Activated T-helper 17 cell treated with anti-CD3 and anti-CD28 coated beads, Interleukin-2, amount 50 U/mL, for 72 hours (primary cell): Measurements from ENCODE around the gene INPP4B. TPM values are rescaled to one million over a fixed set of nuclear protein-coding genes. Genes with fewer than 3 reads are reported as not detected.

Experiments used
- ATAC-seq: fragments of 150-1000 bp; cut with Tn5 transposase; replicated peaks from 2 replicates; pipeline ENCODE4 v1.10.0; 2021; ENCODE audit warnings: mild to moderate bottlenecking, moderate library complexity
- H3K27ac Mint-ChIP-seq: one replicate; pipeline ENCODE4 v1.8.0; 2022; ENCODE audit warnings: mixed read lengths
- H3K27me3 Mint-ChIP-seq: one replicate; pipeline ENCODE4 v1.8.0; 2022; ENCODE audit warnings: mixed read lengths
- H3K36me3 Mint-ChIP-seq: one replicate; pipeline ENCODE4 v1.8.0; 2022; ENCODE audit warnings: low read depth, mild to moderate bottlenecking, mixed read lengths
- H3K4me1 Mint-ChIP-seq: one replicate; pipeline ENCODE4 v1.8.0; 2022; ENCODE audit warnings: mixed read lengths
- H3K4me3 Mint-ChIP-seq: one replicate; pipeline ENCODE4 v1.8.0; 2022; ENCODE audit warnings: mild to moderate bottlenecking, mixed read lengths
- H3K9me3 Mint-ChIP-seq: one replicate; pipeline ENCODE4 v1.8.0; 2022; ENCODE audit warnings: mixed read lengths
- total RNA-seq, 2 donors: library from RNA; stranded (reverse); gene quantifications; one replicate each; pipeline ENCODE4 v1.2.3, GENCODE V29; 2022

INPP4B gene
- total RNA-seq, 2 donors from 2014 or later: 53.9 to 65.0 TPM

GRCh38 chr4:142356801-142357200, 489.3 kb downstream of the INPP4B start:
- Mint-ChIP-seq H3K4me3 (peak overlapping the region; percentile 81), H3K9me3 (peaks cover 2% of the 10 kb centered on the region), H3K27ac (peak overlapping the region; percentile 88), H3K36me3 (peaks cover 21% of the 10 kb centered on the region), H3K4me1 (peaks cover 68% of the 10 kb centered on the region), H3K27me3 (no peaks in the 10 kb centered on the region)
- ATAC-seq: peak; percentile 35

DNA sequence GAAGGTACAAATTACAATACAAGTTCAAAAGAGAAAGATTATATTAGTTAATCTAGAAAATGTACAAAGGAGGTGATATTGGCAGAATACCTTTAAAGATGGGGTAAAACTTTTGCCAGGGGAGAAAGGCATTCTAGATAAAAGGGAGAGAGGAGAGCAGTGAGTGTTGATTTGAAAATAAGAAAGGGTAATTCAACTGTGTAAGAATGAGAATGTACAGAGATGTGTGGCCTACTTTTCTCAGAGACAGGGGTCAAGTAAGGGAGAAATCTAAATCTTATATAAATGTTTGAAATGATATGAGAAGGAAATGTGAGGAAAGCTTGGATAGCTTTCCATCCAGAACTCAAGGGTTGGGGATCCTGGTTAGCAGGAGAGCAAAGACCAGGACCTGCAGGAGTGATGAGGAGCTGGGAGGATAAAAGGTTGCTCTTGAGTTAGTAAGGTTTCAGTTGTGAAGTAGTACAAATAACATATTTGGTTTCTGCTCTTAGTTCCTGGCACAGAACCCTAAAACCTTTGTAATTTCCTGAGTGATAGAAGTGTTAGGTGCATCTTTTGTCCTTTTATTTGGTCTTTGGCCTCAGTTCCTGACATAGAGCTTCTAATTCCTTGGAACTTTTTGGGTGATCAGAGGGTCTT, 489.9 kb downstream of the INPP4B start:
- H3K27me3 Mint-ChIP-seq: no peaks in the 10 kb centered on the region
- peak; percentile 44 for ATAC-seq
- H3K4me3 Mint-ChIP-seq: peak overlapping the region; percentile 81
- H3K4me1 Mint-ChIP-seq: peaks cover 68% of the 10 kb centered on the region
- H3K9me3 Mint-ChIP-seq: no peaks in the 10 kb centered on the region
- H3K36me3 Mint-ChIP-seq: peaks cover 24% of the 10 kb centered on the region
- H3K27ac Mint-ChIP-seq: peak overlapping the region; percentile 88

DNA sequence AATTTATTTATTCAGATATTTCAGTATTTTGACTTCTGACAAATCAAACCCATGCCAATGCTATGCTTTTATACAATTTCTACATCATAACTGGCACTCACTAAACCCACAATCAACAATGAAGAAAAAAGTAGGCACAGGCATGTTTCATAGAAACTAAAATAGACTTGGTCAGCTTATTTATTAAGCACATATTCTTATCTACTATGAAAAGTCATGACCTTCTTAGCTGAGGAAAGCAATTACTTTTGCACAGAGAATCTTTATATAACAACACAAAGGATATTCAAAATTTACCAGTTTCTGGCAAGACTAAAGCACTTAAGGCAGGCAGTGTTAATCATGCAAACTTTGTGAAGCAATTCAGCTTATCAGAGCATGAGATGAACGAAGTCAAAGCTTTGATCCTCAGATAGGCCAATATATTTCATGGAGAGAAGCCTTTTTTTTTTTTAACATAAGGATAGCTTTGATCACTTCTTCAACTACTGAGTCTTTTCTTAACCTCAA, 490.6 kb downstream of the INPP4B start:
- no peaks in the 10 kb centered on the region for H3K27me3 Mint-ChIP-seq
- H3K27ac Mint-ChIP-seq: peak overlapping the region; percentile 88
- H3K4me3 Mint-ChIP-seq: peak overlapping the region; percentile 81
- peaks cover 24% of the 10 kb centered on the region for H3K36me3 Mint-ChIP-seq
- ATAC-seq: no peak
- peaks cover 70% of the 10 kb centered on the region for H3K4me1 Mint-ChIP-seq
- no peaks in the 10 kb centered on the region for H3K9me3 Mint-ChIP-seq

- ATAC-seq: peak; percentile 66
- no peaks in the 10 kb centered on the region for H3K27me3 Mint-ChIP-seq
- peaks cover 74% of the 10 kb centered on the region for H3K4me1 Mint-ChIP-seq
- peaks cover 25% of the 10 kb centered on the region for H3K36me3 Mint-ChIP-seq
- no peaks in the 10 kb centered on the region for H3K9me3 Mint-ChIP-seq
- H3K27ac Mint-ChIP-seq: peak overlapping the region; percentile 88
- peak overlapping the region; percentile 81 for H3K4me3 Mint-ChIP-seq
These were observed 491.2 kb downstream of the INPP4B start for GRCh38 chr4:142354794-142355420.

DNA sequence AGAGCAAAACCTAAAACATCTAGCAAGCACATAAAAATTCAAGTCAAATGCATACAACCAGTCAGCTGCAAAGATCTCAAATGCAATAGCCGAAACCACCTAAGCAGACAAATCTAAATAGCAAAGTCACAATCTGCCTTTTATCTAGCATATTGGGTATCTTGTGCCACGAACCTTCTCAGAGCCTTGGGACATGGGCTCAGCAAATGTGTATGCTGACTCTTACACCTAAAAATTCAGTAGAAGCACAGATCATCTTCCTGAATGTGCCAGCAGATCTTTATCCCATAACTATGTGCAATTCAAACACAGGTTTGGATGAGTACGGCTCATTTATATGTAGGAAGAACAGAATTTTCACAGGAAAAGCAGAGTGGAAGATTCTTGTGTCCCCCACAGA, 492.1 kb downstream of the INPP4B start:
- peak overlapping the region; percentile 88 for H3K27ac Mint-ChIP-seq
- H3K4me1 Mint-ChIP-seq: peaks cover 79% of the 10 kb centered on the region
- H3K4me3 Mint-ChIP-seq: peak overlapping the region; percentile 81
- no peaks in the 10 kb centered on the region for H3K27me3 Mint-ChIP-seq
- ATAC-seq: no peak
- no peaks in the 10 kb centered on the region for H3K9me3 Mint-ChIP-seq
- peaks cover 28% of the 10 kb centered on the region for H3K36me3 Mint-ChIP-seq

GRCh38 chr4:142353149-142353738, 492.9 kb downstream of the INPP4B start:
- peak overlapping the region; percentile 81 for H3K4me3 Mint-ChIP-seq

DNA sequence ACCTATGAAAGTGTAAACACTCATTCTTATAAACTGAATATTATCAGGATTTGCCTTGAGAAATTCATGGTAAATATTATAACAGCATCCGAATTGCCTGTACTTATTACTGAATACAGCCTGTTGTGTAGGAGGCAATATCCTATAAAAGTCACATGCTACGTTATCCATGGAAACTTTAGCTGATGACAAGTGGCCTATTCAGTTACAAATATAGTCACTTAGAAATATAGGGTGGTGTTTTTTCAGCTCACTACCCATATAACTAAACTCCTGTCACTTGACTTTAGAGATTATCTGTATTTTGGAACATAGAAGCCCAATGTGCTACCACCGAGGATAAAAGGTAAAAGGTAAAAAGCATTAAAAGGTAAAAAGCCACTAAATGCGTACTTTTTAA, 493.4 kb downstream of the INPP4B start:
- H3K4me3 Mint-ChIP-seq: peak overlapping the region; percentile 81
- peaks cover 83% of the 10 kb centered on the region for H3K4me1 Mint-ChIP-seq
- ATAC-seq: no peak

More at GRCh38 chr4:142353149-142353738, 492.9 kb downstream of the INPP4B start:
- no peaks in the 10 kb centered on the region for H3K9me3 Mint-ChIP-seq
- peak; percentile 34 for ATAC-seq
- peaks cover 82% of the 10 kb centered on the region for H3K4me1 Mint-ChIP-seq
- H3K36me3 Mint-ChIP-seq: peaks cover 31% of the 10 kb centered on the region
- H3K27me3 Mint-ChIP-seq: no peaks in the 10 kb centered on the region
- peak overlapping the region; percentile 88 for H3K27ac Mint-ChIP-seq

GRCh38 chr4:142351958-142352357, 494.1 kb downstream of the INPP4B start:
- H3K27ac Mint-ChIP-seq: peak overlapping the region; percentile 88

More for the DNA sequence above, 493.4 kb downstream of the INPP4B start:
- Mint-ChIP-seq H3K36me3 (peaks cover 32% of the 10 kb centered on the region), H3K9me3 (no peaks in the 10 kb centered on the region), H3K27me3 (no peaks in the 10 kb centered on the region), H3K27ac (peak overlapping the region; percentile 88)

DNA sequence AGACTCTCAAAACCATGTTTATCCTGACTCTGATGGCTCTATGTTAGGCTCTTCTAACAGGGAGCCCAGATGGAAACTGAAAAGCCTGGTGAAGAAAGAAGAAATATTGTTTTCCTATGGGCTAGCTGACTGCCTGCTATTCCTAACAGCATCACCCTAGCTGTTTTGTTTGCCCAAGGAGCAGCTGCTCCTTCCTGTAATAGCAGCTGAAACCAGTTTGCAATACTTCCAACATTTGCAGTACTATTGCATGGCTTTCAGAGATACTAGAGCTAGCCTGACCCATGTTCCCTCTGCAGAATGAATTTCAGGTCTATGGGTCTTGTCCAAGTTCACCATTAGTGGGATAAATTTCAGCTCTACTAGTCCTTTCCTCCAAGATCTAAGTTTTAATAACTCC, 495.2 kb downstream of the INPP4B start:
- Mint-ChIP-seq H3K4me3 (peak overlapping the region; percentile 81), H3K27ac (peak overlapping the region; percentile 88)

More at GRCh38 chr4:142351958-142352357, 494.1 kb downstream of the INPP4B start:
- Mint-ChIP-seq H3K27me3 (no peaks in the 10 kb centered on the region), H3K4me1 (peaks cover 85% of the 10 kb centered on the region), H3K36me3 (peaks cover 36% of the 10 kb centered on the region), H3K9me3 (no peaks in the 10 kb centered on the region), H3K4me3 (peak overlapping the region; percentile 81)
- no peak for ATAC-seq

GRCh38 chr4:142348613-142349021, 497.5 kb downstream of the INPP4B start:
- H3K4me3 Mint-ChIP-seq: peak overlapping the region; percentile 81
- peaks cover 54% of the 10 kb centered on the region for H3K36me3 Mint-ChIP-seq
- peaks cover 69% of the 10 kb centered on the region for H3K4me1 Mint-ChIP-seq
- ATAC-seq: no peak
- H3K9me3 Mint-ChIP-seq: no peaks in the 10 kb centered on the region
- H3K27ac Mint-ChIP-seq: peak overlapping the region; percentile 88
- H3K27me3 Mint-ChIP-seq: no peaks in the 10 kb centered on the region

More for the DNA sequence above, 495.2 kb downstream of the INPP4B start:
- peaks cover 82% of the 10 kb centered on the region for H3K4me1 Mint-ChIP-seq
- no peaks in the 10 kb centered on the region for H3K9me3 Mint-ChIP-seq
- peaks cover 47% of the 10 kb centered on the region for H3K36me3 Mint-ChIP-seq
- no peak for ATAC-seq
- H3K27me3 Mint-ChIP-seq: no peaks in the 10 kb centered on the region

GRCh38 chr4:142347241-142347640, 498.9 kb downstream of the INPP4B start:
- Mint-ChIP-seq H3K4me3 (peak overlapping the region; percentile 81), H3K27me3 (no peaks in the 10 kb centered on the region), H3K9me3 (no peaks in the 10 kb centered on the region), H3K36me3 (peaks cover 62% of the 10 kb centered on the region), H3K4me1 (peaks cover 63% of the 10 kb centered on the region), H3K27ac (peak overlapping the region; percentile 77)
- ATAC-seq: no peak

GRCh38 chr4:142345924-142346323, 500.2 kb downstream of the INPP4B start:
- ATAC-seq: peak; percentile 26
- Mint-ChIP-seq H3K27ac (peak overlapping the region; percentile 77), H3K4me1 (peaks cover 58% of the 10 kb centered on the region)

DNA sequence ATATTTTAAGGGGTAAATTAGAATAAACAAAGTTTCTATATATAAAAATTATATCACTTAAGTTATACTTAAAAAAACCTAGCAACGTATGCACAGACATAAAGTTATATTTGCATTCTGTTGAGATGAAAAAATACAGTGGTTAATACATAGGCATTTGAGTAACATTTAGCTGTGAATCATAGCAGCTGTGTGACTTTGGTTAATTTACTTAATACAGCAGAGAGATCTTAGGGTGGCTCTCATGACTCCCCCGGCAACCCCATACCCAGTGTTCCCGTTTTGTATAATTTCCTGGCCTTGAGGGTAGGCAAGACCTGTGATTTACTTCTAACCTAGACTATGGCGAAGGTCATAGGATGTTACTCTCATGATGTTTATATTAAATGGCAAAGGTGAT, 504.8 kb downstream of the INPP4B start:
- peak; percentile 59 for ATAC-seq
- Mint-ChIP-seq H3K36me3 (peaks cover 38% of the 10 kb centered on the region), H3K4me1 (peaks cover 34% of the 10 kb centered on the region), H3K9me3 (no peaks in the 10 kb centered on the region), H3K4me3 (no peak overlapping the region), H3K27me3 (no peaks in the 10 kb centered on the region), H3K27ac (no peak overlapping the region)

More at GRCh38 chr4:142345924-142346323, 500.2 kb downstream of the INPP4B start:
- H3K36me3 Mint-ChIP-seq: peaks cover 53% of the 10 kb centered on the region
- H3K27me3 Mint-ChIP-seq: no peaks in the 10 kb centered on the region
- no peaks in the 10 kb centered on the region for H3K9me3 Mint-ChIP-seq
- H3K4me3 Mint-ChIP-seq: peak overlapping the region; percentile 81

- no peaks in the 10 kb centered on the region for H3K9me3 Mint-ChIP-seq
- H3K4me1 Mint-ChIP-seq: peaks cover 27% of the 10 kb centered on the region
- H3K27me3 Mint-ChIP-seq: no peaks in the 10 kb centered on the region
- peak overlapping the region; percentile 71 for H3K27ac Mint-ChIP-seq
- H3K4me3 Mint-ChIP-seq: no peak overlapping the region
- ATAC-seq: no peak
- H3K36me3 Mint-ChIP-seq: peaks cover 36% of the 10 kb centered on the region
These were observed 507.0 kb downstream of the INPP4B start for GRCh38 chr4:142339053-142339452.
